ENCODE measurements around the gene ARID1B. TPM values are rescaled to one million over a fixed set of nuclear protein-coding genes. Genes with fewer than 3 reads are reported as not detected.

Gene ARID1B
- polyA plus RNA-seq, 1 experiment = 19.2 TPM

DNA sequence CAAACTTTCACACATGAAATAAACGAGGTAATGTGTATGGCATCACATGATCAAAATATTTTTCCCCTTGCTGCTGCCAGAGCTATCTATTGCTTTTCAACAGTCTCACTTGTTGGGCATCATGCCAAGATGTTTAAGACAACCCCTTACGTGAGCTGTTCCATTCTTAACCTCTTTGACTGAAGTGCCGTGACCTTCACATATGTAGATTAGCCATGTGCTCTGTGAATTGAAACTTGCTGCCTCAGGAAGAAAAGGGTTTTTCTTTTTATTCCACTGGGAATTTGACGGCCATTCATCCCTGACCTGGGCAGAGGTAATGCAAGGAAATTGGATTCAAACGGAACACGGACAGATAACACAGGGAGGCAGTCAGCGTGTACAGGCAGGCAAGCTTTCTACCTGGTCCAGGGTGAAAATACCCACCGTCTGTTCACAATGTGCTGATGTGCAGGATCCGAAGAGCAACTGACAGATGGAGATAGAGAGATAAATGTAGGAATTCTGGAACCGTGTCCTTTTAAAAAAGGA, 14.2 kb downstream of the ARID1B start:
- CTCF ChIA-PET = interaction anchor here (1.2 kb wide), 1 partner anchor 254 kb away, joined by 4 read pairs; no protein-coding TSS in a partner anchor
- POLR2A ChIA-PET = no interaction called here
- H3K27ac ChIP-seq (ENCODE audit: low read depth, low read length) = no peak overlapping the region
- no peak for DNase-seq (ENCODE audit: low read depth, low spot score)
- no peaks in the 10 kb centered on the region for H3K9me3 ChIP-seq (ENCODE audit: control insufficient read depth, insufficient read depth, low read length)
- no peak for TF ChIP-seq CTCF (IDR thresholded peaks at IDR 0.05; ENCODE audit: low read depth, low read length)
- no peaks in the 10 kb centered on the region for H3K27me3 ChIP-seq (ENCODE audit: control insufficient read depth, insufficient read depth, low read length)
- H3K4me3 ChIP-seq (ENCODE audit: low read depth, low read length) = no peak overlapping the region

- no peak for DNase-seq (ENCODE audit: low read depth, low spot score)
- Histone ChIP-seq H3K4me3 (ENCODE audit: low read depth, low read length) (no peak overlapping the region), H3K27me3 (ENCODE audit: control insufficient read depth, insufficient read depth, low read length) (no peaks in the 10 kb centered on the region), H3K9me3 (ENCODE audit: control insufficient read depth, insufficient read depth, low read length) (no peaks in the 10 kb centered on the region), H3K27ac (ENCODE audit: low read depth, low read length) (no peak overlapping the region)
- CTCF ChIA-PET = no interaction called here
- POLR2A ChIA-PET = no interaction called here
- no peak for TF ChIP-seq CTCF (IDR thresholded peaks at IDR 0.05; ENCODE audit: low read depth, low read length)
Observed at GRCh38 chr6:156793200-156793599, 16.0 kb downstream of the ARID1B start.

- DNase-seq (ENCODE audit: low read depth, low spot score) = no peak
- ChIA-PET CTCF (interaction anchor here (0.6 kb wide), 1 partner anchor 24 kb away, joined by 3 read pairs; no protein-coding TSS in a partner anchor), POLR2A (interaction anchor here (0.7 kb wide), 1 partner anchor 368 kb away, joined by 14 read pairs; no protein-coding TSS in a partner anchor)
- H3K27ac ChIP-seq (ENCODE audit: low read depth, low read length) = no peak overlapping the region
- H3K9me3 ChIP-seq (ENCODE audit: control insufficient read depth, insufficient read depth, low read length) = no peaks in the 10 kb centered on the region
- TF ChIP-seq CTCF (IDR thresholded peaks at IDR 0.05; ENCODE audit: low read depth, low read length) = no peak
- H3K27me3 ChIP-seq (ENCODE audit: control insufficient read depth, insufficient read depth, low read length) = no peaks in the 10 kb centered on the region
- no peak overlapping the region for H3K4me3 ChIP-seq (ENCODE audit: low read depth, low read length)
Observed at GRCh38 chr6:156794546-156795354, 17.6 kb downstream of the ARID1B start.

- ChIA-PET CTCF (interaction anchor here (1.0 to 1.2 kb wide), 2 partner anchors 239 to 250 kb away, joined by 3 to 4 read pairs; no protein-coding TSS in a partner anchor), POLR2A (no interaction called here)
- H3K27me3 ChIP-seq (ENCODE audit: control insufficient read depth, insufficient read depth, low read length) = no peaks in the 10 kb centered on the region
- H3K4me3 ChIP-seq (ENCODE audit: low read depth, low read length) = 0 out of 2 replicates have a peak overlapping the region, but pooled peaks have one; percentile 10
- DNase-seq (ENCODE audit: low read depth, low spot score) = no peak
- no peaks in the 10 kb centered on the region for H3K9me3 ChIP-seq (ENCODE audit: control insufficient read depth, insufficient read depth, low read length)
- no peak overlapping the region for H3K27ac ChIP-seq (ENCODE audit: low read depth, low read length)
- TF ChIP-seq CTCF (IDR thresholded peaks at IDR 0.05; ENCODE audit: low read depth, low read length) = no peak
Observed at GRCh38 chr6:156795825-156796224, 18.6 kb downstream of the ARID1B start.

- Histone ChIP-seq H3K27me3 (ENCODE audit: control insufficient read depth, insufficient read depth, low read length) (no peaks in the 10 kb centered on the region), H3K9me3 (ENCODE audit: control insufficient read depth, insufficient read depth, low read length) (no peaks in the 10 kb centered on the region), H3K4me3 (ENCODE audit: low read depth, low read length) (no peak overlapping the region), H3K27ac (ENCODE audit: low read depth, low read length) (no peak overlapping the region)
- no peak for TF ChIP-seq CTCF (IDR thresholded peaks at IDR 0.05; ENCODE audit: low read depth, low read length)
- POLR2A ChIA-PET = interaction anchor here (0.7 kb wide), 1 partner anchor 145 kb away, joined by 5 read pairs; no protein-coding TSS in a partner anchor
- no peak for DNase-seq (ENCODE audit: low read depth, low spot score)
- CTCF ChIA-PET = interaction anchor here (1.0 to 1.2 kb wide), 2 partner anchors 238 to 249 kb away, joined by 3 to 4 read pairs; no protein-coding TSS in a partner anchor
Observed at GRCh38 chr6:156796627-156797026, 19.4 kb downstream of the ARID1B start.

Measured in AG04450 (cell line).